Activated T-helper 1 cell treated with Interleukin-2 at 50 U/mL for 16 hours (primary cell): ENCODE data around the gene TBC1D25.

ENCODE experiments used
- DNase-seq: peaks from one replicate; pipeline ENCODE4 v3.0.0-alpha.2; 2020; ENCODE audit warnings: low read depth

TBC1D25 gene

GRCh38 chrX:48601741-48602394 lies 62.4 kb downstream of the TBC1D25 start:
- no peak for DNase-seq

DNA sequence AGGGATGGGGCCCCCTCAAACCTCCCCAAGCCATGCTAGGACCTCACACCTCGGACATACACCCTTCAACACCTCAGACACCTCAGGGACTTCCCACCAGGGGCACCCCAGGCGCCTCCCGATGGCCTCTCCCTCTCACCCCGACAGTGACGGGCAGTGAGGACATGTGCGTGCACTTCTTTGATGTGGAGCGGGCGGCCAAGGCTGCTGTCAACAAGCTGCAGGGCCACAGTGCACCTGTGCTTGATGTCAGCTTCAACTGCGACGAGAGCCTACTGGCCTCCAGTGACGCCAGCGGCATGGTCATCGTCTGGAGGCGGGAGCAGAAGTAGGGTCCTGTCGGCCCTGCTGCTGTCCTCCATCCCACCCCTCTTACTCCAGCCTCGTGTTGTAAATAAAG lies 65.2 kb downstream of the TBC1D25 start:
- DNase-seq: no peak

GRCh38 chrX:48606091-48606490 lies 66.6 kb downstream of the TBC1D25 start:
- DNase-seq: no peak

DNA sequence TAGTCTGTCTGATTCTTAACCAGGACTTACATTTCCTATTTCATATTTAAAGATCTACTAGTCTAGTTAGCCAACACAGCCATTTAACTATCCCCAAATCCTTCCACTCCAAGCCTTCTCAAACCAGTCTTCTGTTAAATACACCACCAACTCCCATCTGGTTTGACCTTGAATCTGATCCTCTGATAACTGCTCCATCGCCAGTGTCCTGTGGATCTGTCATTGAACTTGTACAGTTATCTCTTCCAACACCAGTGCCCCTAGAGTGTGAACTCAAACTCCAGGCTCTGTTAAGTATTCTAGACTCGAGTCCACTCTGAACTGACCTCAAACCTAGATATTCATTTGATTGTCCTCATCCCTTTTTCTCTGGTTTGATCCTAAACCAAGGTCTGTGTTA lies 72.2 kb downstream of the TBC1D25 start:
- no peak for DNase-seq
